HL-60 (cell line): ENCODE results near the gene CGRRF1.

Experiments
- GABPA ChIP-seq: IDR thresholded peaks from 2 replicates; pipeline ENCODE4 v1.6.1; 2012; ENCODE audit warnings: low read depth
- POLR2AphosphoS5 ChIP-seq: IDR thresholded peaks from 2 replicates; pipeline ENCODE4 v1.6.1; 2012; ENCODE audit warnings: low read depth
- REST ChIP-seq: IDR thresholded peaks from 2 replicates; pipeline ENCODE4 v1.6.1; 2012; ENCODE audit warnings: low read depth; ENCODE audit not compliant: insufficient replicate concordance
- SPI1 ChIP-seq: IDR thresholded peaks from 2 replicates; pipeline ENCODE4 v1.6.1; 2012; ENCODE audit warnings: low read depth, mild to moderate bottlenecking, borderline replicate concordance
- TF ChIP-seq, protein P1 (sequence below): IDR thresholded peaks from one replicate; pipeline ENCODE4 v1.5.1; 2011; ENCODE audit warnings: low read length, control low read depth, inconsistent platforms; ENCODE audit not compliant: insufficient read depth

DNA sequence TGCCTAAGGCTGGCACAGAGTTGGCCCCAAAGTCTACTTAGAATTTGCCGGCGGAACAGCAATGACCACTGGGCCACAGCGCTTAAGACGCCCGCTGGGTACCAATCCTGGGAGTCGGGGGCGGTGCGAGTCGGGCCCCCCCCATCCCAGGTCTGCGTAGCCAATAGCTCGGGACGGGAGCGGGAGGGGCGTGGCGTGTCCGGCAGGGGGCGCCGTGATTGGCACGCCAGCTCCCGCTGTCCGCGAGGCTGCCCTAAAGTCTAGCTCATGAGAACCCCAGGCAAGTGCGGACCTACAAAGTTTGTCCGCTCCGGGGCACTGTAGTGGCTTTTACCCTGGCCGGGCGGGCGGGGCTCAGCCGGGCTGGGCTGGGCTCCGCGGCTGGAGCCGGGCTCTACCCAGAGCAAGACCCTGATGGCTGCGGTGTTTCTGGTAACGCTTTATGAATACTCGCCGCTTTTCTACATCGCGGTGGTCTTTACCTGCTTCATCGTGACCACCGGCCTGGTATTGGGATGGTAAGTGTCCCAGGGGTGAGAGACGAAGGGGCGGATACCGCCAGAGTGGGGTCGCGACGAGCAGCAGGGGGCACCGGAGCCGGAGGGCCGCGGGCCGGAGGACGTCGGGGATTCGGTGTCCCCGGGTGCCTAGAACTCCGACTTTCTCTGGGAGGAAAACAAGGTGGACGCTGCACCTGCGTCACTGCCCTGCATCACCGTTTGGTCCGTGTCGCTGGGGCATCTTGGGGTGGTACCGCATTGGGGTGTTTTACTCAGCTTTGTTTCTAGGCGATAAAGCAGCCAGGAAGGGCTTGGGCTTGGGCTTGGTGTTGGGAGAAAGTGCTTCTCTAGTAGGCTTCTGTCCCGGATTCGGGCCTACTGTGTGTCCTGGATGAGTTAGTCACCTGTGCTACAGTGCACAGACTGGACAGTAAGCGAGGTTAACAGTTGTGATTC is at the start of gene CGRRF1:
- TF ChIP-seq, protein P1, sequence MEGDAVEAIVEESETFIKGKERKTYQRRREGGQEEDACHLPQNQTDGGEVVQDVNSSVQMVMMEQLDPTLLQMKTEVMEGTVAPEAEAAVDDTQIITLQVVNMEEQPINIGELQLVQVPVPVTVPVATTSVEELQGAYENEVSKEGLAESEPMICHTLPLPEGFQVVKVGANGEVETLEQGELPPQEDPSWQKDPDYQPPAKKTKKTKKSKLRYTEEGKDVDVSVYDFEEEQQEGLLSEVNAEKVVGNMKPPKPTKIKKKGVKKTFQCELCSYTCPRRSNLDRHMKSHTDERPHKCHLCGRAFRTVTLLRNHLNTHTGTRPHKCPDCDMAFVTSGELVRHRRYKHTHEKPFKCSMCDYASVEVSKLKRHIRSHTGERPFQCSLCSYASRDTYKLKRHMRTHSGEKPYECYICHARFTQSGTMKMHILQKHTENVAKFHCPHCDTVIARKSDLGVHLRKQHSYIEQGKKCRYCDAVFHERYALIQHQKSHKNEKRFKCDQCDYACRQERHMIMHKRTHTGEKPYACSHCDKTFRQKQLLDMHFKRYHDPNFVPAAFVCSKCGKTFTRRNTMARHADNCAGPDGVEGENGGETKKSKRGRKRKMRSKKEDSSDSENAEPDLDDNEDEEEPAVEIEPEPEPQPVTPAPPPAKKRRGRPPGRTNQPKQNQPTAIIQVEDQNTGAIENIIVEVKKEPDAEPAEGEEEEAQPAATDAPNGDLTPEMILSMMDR: no peak
- TF ChIP-seq POLR2AphosphoS5 (peak; percentile 20; the same call in 1 of the 2 replicates), GABPA (no peak), REST (no peak), SPI1 (no peak)
